GM04503 (cell line): ENCODE data around the gene BMI1.
"Not testable (repeated sequence)": the region's sequence is repeated elsewhere in the genome, so short reads cannot be mapped to it uniquely, and the experiment has no call there.

Experiments used
- DNase-seq: peaks from one replicate; pipeline ENCODE4 v3.0.0-alpha.2; 2012; ENCODE audit warnings: low read depth

Gene BMI1

GRCh38 chr10:22339761-22340328 is 18.9 kb downstream of the BMI1 start:
- no peak for DNase-seq

GRCh38 chr10:22340329-22341189 is 19.7 kb downstream of the BMI1 start:
- no peak for DNase-seq

DNA sequence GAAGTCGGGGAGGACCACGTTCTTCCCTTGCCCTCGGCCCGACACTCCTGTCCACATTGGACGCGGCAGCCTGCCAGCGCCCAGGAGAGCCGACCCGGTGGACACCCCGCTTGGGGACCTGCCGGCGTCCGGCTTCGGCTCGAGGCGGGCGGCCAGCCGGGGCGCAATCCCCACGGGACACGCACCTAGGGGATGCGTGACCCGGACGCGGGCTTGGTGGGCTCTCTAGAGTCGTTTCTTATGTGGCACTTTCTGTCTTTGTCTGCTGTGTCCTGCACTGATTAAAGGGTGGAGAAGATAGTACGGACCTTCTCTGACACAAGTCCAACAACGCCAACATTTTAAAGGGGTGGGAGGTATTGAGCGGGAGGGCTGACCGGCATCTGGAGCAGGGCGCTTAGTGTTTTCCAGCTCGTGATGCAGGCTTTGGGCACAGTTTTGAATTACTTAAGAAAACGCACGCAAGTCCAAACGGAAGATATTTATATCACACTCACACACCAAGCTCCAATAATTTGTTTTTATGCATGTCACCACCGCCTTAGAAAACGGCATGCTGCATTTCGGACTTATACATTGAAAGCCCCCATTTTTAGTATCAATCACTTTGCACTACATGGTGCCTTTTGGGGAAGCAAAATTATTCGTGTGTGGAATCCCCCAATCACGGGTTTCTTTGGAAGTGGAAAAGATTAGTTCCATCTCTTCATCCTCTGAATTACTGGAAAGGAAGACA is 20.5 kb downstream of the BMI1 start:
- DNase-seq, result no peak

GRCh38 chr10:22341926-22342196 is 21.0 kb downstream of the BMI1 start:
- DNase-seq, result no peak

DNA sequence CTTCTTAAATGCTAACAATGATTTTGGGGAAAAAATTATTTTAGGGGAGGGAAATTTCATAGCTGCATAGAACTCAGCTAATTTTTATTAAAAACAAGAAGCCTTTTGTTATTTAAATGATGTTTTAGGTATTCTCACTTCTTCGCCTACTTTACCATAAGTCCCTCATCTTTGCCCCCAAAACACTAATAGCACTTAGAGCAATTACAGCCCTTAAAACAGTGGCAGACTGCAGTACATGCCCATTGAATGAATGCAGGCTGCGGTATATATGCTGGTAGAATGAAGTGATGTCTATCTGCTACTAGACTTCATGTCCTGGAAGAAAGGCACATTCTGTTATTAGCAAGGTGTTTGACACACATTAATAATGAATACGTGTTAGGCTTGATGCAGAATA is 21.5 kb downstream of the BMI1 start:
- no peak for DNase-seq

DNA sequence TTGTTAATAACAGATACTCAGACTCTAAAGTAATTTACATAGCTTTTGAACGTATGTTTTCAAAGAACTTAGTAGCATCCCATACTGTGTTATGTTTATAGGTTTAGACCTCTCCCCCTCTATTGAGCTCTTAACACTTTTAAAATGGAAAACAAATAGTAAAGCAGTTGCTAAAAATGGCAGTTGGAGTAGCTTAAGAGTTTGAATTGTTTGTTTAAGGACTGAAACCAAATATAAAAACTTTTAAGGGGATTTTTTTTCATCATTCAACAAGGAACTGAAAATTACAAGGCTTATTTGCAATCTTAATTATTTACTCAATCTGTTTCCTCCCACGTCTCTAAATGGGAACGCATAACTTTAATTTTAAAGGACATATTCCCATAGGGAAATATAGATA is 22.8 kb downstream of the BMI1 start:
- no peak for DNase-seq

DNA sequence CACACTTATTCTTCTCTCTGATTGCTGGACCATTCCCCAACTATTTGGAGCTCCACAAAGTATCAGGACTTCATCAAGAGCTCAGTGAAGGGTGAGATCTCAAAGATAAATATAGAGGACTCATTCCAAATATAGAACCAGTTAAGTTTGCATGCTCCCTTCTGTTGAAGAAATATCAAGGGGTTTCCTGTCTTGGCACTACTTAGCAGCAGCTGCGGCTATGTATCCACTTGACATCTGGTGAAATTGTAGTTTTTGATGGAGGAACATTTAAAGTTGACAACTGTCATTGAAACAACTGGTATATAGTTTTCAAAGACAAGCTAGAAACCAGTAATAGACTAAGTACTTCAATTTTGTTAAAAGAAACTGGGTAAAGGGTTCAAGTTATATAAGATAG is 23.4 kb downstream of the BMI1 start:
- DNase-seq, result no peak

GRCh38 chr10:22344781-22345300 is 23.9 kb downstream of the BMI1 start:
- DNase-seq, result no peak

GRCh38 chr10:22345301-22346095 is 24.6 kb downstream of the BMI1 start, which contains the start of gene SPAG6:
TSS of gene SPAG6 (plus strand) at chr10:22345496. CDS start at chr10:22345612, 116 bp downstream.
- DNase-seq, result no peak

DNA sequence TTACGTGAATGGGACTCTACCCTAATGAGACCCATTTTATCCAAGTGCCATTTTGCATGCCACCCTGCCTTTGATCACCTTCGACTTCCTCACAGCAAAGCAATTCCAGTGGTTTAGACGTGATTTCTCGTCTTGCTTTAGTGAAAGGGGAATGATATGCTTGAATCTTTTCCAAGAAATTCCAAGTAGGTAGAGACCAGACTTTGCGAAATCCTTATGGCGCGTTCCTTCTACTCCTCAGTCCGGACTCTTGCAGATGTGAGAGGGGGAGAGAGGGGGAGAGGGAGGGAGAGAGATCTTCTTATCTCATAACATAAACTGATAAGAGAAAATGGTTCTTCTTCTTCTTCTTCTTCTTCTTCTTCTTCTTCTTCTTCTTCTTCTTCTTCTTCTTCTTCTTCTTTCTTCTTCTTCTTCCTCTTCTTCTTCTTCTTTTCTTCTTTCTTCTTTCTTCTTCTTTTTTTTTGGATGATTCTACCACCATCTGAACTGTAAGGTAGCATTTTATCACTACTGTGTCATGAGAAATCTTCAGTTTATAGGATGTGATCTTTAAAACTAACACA is 25.3 kb downstream of the BMI1 start:
- DNase-seq, result no peak

DNA sequence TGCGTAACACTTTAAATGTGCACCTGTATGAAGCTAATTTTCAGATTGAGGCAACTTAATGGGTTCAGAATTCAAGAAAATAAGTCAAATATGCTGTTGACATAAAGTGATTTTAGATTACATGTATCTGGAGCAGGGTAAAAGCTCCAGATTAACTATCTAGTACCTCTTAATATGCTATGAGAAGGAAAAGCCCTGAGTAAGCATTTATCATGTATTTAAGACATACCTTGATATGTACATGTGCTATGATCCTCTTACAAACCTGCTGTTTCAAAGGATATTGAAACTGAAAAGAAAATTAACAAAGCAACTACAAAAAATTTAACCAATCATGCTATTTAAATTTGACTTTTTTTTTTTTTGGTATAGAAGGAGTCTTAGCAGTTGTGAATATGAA is 28.9 kb downstream of the BMI1 start:
- DNase-seq, result no peak

- DNase-seq, result no peak
Measured at GRCh38 chr10:22351131-22351703, 30.3 kb downstream of the BMI1 start.

GRCh38 chr10:22356324-22356873 is 35.5 kb downstream of the BMI1 start:
- no peak for DNase-seq

- not testable (repeated sequence) for DNase-seq
Measured at GRCh38 chr10:22357770-22358169, 36.9 kb downstream of the BMI1 start.

GRCh38 chr10:22363305-22363704 is 42.4 kb downstream of the BMI1 start:
- no peak for DNase-seq

DNA sequence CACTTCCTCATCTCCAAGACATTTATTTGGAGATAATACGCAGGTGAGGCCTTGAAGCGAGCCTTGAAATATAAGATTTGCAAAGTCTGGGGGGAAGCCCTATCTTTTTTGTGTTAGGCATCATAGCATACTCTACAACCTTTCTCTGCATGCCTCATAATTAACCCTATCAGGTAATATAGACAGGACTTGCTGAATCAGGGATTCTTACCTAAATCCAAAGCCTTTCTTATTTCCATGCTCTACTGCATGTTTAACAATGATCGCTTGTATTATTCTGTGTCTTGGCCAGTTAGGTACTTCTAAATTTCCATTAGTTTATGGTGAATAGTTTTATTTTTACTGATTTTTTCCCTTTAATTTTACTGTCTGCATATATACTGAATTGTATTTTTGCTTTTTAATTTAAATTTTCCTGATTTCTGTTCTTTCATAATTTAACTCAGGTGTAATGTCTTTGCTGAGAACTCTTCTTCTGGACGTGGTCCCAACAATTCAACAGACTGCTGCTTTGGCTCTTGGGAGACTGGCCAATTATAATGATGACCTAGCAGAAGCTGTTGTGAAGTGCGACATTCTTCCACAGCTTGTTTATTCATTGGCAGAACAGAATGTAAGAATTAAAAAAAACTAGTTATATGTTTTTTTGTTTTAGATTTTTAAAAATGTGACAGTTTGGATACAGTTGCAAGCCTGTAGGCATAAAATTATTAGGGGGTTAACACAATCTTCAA is 43.7 kb downstream of the BMI1 start:
- DNase-seq, result no peak

- no peak for DNase-seq
Measured at GRCh38 chr10:22365233-22365632, 44.3 kb downstream of the BMI1 start.

GRCh38 chr10:22365644-22366434 is 44.9 kb downstream of the BMI1 start:
- no peak for DNase-seq

GRCh38 chr10:22366435-22366703 is 45.5 kb downstream of the BMI1 start:
- DNase-seq, result no peak

DNA sequence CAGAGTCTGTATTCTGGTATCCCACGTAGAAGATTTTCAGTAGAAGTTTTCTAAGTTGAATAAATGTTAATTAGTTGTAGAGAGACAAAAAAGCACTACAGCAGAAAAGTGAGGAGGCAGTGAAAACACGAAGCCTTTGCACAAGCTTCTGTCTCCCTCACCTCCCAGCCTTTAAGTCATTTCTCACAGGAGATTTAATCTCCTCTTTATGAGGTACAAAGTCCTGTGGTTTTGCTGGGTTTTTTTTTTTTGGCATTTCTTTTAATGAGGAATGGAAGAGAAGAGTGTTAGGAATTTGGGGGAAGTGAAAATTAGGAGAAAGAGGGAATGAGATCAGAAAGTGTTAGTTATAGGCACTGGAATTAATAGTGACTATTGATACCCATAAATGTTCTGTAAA is 45.9 kb downstream of the BMI1 start:
- DNase-seq, result no peak
